HuH-7 (cell line): ENCODE data around the gene GLI3.
"Not testable (repeated sequence)": the region's sequence is repeated elsewhere in the genome, so short reads cannot be mapped to it uniquely, and the experiment has no call there.

ENCODE experiments used
- DNase-seq: peaks from one replicate; pipeline ENCODE4 v3.0.0; 2011; ENCODE audit warnings: low spot score

GLI3 gene

DNA sequence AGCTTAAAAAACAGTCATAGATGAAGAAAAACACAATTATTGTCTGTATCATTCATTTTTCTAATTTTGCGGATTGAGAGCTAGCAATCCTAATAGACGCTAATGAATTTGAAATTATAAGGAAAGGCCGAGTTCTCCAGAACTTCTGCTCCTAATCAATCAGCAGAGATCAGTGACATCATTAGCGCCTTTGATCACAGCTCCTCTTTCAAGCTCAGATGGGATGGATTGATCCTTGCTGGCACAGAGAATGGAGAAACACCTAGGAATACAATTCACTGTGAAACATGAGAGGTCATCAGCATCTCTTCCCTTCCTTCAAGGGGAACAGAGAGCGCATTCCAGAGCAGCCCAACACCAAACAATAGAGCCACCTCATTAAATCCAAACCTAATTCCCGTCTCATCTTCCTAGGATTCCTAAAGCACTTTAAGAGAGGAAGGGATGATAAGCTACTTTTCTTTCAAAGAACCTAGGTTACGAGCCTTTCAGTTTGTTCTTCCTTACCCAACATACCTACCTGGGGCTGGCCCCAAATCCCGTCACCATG lies 24.4 kb downstream of the GLI3 start:
- no peak for DNase-seq

DNA sequence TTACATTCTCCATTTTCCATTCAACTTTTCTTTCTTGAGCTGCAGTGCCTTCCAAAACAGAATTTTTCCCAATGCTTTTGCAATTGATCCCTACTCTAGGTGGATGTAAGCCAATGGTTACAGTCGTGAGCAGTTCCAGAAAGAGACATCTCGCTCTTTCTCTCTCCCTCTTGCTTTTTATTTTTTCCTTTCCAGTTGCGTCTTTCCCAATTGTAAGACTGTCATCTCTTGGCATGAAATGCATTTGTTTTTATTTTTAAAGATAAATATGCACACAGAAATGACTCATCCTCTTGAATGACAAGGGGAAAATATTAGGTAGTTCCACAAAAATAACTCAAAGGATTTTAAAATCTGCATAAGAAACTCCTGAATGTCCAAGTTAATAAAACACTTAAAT lies 25.1 kb downstream of the GLI3 start:
- DNase-seq, result no peak

DNA sequence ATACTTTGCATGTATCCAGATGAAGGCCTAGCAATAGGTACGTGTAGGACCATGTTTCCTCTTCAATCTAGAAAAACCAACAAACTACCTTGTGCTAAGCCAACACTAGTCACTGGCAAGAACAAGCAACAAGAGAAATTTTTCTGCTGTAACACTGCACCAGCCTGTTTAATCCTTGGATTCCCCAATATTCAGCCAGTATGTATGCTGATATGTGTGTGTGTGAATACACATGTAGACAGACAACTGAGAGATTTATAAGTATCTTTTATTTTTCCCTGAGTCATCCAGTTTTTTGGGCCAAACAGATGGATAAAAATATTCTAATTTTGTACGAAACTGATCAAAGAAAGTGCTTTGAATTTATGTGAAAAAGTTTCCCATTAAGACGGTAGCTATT lies 26.2 kb downstream of the GLI3 start:
- no peak for DNase-seq

DNA sequence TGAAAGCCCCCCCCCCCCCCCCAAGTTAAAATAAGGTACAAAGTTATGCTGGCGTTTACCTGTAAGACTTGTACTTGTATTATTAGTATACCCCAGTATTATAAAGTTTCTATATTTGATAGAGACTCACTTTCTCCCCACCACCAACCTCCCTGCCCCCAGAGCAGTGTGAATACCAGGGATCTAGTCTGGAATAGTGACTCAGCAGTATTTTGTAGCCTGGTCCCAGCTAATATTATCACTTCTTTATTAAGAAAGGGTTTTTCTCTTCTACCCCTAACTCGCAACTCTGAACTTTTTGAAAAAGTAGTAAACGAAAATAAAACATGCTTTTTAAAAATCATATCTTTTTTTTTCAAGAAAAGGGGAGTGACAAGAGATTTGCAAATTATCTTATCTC lies 26.7 kb downstream of the GLI3 start:
- DNase-seq, result no peak

DNA sequence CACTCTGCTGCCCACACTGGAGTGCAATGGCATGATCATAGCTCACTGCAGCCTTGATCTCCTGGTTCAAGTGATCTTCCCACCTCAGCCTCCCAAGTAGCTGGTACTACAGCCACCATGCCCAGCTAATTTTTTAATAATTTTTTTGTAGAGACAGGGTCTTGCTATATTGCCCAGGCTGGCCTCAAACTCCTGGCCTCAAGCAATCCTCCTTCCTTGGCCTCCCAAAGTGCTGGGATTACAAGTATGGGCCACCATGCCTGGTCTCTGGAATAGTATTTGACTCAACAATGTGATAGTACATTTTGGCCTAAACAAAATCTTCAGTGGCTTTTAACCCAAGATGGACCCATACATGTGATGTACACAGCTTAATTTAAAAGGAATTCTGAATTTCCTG lies 27.9 kb downstream of the GLI3 start:
- DNase-seq, result not testable (repeated sequence)

DNA sequence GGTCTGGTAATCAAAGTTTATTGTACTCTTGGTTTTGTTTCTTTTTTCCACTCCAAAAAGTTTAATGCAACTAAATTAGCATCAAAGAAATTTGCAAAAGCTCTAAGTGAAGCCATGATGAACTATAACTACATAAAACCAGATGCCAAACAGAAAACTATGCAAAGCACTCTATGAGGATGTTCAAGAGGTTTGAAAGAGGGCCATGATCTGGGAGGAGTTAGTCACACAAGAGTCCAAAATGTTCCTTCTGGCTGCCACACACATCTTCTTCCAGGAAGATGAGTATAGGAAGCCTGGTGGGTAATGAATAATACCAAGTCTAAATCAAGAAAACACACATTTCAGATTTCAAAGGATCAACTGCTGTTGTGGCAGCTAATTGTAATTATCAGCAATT lies 28.4 kb downstream of the GLI3 start:
- DNase-seq, result no peak

DNA sequence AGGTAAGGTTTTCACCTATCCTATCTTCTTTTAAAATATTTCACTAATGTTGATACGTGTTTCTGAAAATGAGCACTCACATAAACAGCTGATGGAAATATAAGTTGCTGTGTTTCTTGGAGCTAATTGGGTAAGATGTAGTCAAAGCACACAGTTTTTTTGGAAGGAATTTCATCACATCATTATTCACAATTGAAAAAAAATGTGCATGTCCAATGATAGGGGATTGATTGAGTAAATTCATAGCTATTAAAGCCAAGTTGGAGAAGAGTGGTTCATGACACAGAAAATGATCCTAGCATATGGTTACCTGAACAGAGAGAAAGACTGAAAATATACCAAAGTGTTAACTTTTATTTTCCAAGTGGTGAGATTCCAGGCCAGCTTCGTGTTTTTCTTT lies 29.6 kb downstream of the GLI3 start:
- no peak for DNase-seq

DNA sequence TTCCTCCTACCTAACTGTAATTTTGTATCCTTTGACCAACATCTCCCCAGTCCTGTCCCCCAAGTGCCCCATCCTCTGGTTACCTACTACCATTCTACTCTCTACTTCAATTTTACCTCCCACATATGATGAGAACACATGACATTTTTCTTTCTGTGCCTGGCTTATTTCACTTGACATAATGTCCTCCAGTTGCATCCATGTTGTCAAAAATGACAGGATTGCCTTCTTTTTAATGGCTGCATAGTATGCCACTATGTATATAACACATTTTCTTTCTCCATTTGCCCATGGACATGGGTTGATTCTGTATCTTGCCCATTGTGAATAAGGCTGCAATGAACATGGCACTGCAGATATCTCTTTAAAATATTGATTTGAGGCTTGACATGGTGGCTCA lies 33.7 kb downstream of the GLI3 start:
- DNase-seq, result no peak

DNA sequence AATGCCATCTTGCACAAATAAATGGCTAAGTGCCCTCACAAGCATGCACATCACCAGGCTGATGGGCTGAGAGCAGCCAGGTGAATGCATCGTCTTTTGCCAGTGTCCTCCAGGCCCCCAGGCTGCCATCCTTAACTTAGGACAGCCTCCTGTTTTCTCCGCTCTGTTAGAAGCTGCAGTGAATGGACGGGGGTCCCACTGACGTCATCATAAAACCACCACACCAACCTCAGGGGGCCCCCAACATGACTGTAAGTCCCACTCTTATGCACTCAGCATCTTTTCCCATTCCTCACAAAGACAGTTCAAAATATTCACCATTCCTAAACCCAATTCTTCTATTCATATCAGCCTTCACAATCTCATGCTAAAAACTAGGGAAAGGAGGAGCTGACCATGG lies 34.4 kb downstream of the GLI3 start:
- no peak for DNase-seq

DNA sequence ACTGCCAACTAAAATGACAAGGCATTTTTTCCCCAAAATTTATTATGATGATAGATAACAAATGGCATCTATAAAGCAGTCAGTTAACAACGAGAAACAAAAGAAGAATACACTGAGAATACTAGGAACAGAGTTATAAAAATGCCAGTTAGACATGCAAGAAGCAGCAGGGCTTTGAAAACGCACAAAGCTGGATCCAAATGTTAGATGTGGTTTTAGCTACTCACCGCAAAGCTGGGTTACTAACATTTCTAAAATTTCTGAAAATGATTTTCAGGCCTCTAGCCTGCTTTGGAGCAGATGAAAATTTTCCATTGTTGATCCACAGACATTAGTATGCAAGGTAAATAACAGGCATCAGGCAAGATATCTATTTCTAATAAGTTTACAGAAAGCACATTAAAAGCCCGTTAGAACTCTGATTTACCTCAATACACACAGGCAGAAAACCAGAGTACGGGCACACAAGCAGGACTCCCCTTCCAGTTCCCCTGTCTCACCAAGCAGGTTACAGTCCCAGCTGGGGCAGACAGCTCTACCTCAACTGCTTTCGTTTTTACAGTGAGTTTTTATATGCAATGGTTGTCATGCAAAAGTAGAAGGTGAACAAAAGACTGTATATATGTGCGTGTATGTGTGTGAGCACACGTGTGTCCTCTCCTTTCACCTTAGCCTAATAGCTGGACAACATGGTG lies 37.9 kb downstream of the GLI3 start:
- DNase-seq, result no peak

DNA sequence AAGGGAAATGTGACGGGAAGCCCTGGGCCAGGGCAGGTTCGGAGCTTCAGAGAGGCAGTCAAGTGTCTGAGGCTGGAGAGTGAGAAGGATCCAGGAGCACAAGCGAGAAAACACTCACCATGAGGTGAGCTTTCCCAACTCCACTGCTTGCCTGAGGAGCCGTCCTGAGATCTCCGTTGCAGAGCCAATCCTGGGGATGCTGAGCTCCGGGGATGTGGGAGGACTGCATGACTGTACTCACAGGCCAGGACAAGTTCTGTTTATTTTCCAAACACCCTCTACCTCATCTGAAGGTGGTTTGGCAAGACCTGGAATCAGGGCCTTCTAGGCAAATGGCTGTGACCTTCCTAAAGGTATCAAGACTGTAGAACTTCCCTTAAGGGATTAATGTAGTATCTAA lies 38.7 kb downstream of the GLI3 start:
- DNase-seq, result no peak

DNA sequence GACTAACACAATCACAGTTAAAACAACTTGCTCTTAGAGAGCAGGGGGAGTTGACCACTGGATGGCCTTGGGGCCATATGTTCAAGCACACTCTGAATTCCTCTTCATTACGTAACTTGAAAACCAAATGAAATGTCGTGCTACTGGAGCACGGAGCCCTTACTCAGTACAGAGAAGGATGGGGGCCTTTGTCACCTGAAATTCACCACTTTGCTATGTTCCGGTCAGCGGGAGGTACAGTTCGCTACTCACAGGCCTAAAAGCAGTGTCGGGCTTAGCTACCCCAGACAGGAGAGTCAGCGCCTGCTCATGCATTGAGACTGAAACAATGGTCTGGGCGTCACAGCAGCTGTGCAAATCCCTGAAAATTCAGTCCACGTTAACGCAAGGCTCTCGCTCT lies 39.6 kb downstream of the GLI3 start:
- DNase-seq, result no peak

DNA sequence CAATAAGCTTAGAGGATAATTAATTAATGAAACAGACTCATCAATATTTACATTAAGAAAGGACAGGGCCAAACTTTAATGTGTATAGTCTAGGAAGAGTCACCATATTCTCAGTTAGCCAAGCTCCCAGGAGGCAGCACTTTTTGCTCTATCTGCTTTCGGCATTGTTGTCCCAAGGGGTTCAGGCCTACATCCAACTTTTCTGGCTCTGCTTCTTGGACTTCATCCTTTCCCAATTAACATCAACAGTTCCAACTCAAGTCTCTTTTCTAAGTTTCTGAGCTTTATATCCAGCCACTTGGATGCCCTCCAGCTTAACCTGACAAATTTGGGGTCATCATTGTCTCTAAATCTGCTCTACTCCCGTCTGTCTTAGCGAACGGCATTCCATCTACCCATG lies 42.8 kb downstream of the GLI3 start:
- DNase-seq, result no peak

DNA sequence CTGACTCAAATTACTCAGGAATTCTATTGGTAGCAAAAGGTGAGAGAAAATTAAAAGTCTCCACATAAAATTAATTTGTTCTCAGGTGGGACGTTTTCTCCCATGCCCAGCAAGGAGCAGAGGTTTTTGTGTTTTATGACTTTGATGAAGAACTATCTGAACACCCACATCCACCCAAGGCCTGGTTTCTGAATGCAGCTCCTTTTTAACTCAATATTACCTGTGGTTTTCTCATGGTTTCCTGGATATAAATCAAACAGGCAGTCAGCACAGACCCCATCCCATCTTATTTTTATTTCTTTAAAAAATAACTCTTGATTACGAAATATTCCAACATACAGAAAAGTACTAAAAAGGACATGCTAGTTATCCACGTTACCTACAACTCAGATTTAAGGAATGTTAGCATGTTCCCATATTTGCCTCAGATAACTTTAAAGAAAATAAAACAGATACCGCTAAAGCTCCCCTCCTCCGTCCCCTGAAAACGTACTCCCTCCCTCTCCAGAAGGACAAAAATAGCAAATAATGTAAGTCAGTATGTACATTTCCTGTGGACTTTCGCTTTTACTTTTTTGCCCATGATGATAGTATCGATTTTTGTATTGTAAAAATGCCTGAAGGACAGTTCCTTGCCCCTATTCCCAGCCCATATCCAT lies 43.4 kb downstream of the GLI3 start:
- DNase-seq, result no peak

DNA sequence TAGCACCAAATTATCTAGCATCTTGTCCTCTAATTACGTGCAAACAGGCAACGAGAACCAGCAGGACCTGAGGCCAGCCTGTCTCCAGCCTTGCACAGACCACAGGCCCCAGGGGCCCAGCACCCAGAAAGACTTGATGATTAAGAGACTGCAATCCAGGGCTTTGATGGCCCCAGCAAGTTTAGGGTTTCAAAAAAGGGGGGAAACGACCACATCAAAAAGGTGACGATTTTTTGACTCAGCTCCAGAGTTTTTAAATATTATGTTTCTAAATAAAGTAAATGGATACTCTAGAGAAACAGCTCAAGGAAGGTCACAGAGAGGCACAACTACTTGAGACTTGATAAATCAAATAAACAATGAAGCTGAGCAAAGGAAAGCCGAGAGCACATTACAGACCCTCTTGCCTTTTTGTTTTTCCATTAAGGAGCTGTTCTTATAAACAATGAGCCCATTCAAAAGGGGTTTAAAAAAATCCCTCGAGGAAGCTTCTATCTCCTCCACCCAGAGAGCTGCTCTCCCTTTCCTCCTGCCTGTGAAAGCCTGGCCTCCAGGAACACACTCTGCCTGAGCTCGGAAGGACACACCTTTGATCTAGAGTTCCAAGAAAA lies 44.1 kb downstream of the GLI3 start:
- DNase-seq, result no peak

DNA sequence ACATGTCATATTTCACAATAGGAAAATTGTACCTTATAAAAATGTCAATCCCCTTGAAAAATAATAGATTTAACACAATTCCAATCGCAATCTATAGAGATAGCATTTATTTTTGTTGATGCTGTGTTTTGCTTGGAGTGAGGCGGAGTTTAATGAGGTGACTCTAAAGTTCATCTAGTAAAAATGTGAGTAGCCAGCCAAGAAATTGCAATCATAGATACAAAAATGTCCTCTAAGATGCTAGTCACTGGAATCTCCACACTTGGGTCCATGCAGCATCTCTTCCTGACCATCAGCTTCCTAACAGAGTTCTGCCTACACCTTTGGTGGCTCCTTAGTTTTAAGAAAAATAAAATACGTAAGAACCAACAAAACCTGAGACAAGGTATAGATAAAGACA lies 44.9 kb downstream of the GLI3 start:
- DNase-seq, result no peak

DNA sequence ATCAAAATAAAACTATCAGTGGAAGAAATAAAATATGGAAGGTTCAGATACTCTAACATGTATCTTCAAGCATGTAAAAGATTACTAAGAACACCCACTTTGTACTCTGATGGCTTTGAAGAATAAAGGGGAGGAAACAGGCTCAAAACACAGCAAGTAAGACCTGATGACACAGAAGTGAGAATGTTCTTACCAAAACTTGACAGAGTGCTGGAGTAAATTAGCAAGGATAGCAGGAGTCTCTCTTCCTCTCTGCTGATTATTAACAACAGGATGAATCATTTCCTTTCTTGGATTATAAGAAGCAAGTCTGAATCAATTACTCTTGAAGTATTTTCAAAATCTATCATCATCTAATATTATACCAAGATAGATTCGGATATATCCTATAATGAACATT lies 47.5 kb downstream of the GLI3 start:
- no peak for DNase-seq

DNA sequence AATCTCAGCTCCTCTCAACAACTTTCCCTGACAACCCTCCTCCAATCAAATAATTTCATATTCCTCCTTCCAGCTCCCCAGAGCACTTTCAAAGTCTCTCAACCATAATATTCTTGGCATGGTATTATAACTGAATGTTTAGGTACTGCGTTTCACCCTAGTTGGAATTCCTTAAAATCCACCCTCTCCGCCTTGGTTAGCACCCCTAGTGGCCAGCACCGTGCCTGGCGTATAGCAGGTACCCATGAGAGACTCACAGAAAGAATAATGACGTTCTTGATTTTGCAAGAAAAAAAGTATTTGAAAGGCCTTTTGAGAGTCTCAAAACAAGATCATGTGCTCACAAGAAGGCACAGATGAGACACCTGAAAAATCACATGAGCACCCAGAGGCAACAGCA lies 50.9 kb downstream of the GLI3 start:
- DNase-seq, result peak; percentile 24

DNA sequence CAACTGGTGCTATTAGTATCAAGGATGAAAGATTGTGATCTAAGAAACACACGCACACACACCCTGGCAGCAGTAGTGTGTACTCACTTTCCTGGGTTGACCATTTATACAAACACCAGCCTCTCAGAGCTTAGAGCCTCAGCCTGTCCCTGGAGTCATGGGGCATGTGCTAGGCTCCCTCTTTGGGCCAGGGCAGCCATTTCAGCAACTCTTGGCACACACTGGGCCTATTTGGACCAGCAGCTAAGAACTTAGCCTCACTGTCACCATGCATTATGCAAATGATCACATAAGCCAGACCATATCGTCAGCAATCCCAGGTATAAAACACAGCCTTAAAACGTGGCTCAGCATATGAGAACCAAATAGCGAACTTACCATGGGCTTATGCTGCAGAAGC lies 51.3 kb downstream of the GLI3 start:
- DNase-seq, result no peak

DNA sequence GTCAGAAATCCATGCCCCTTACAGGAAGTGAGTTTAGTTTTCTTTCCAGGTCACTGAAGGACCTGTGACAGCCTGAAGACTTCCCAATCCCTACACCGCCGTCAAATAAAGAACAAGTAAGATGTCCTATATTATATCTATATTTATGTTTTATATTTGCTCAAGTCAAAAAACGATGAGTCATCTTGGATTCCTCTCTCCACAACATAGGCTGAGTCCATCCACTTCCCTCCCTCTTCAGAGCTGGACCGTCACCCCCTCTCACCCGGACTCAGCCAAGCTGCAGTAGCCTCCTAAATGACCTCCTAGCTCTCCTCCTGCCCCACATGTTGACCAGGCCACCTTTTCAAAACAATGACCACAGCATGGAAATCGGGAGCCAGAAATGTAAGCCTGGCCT lies 53.5 kb downstream of the GLI3 start:
- DNase-seq, result no peak

DNA sequence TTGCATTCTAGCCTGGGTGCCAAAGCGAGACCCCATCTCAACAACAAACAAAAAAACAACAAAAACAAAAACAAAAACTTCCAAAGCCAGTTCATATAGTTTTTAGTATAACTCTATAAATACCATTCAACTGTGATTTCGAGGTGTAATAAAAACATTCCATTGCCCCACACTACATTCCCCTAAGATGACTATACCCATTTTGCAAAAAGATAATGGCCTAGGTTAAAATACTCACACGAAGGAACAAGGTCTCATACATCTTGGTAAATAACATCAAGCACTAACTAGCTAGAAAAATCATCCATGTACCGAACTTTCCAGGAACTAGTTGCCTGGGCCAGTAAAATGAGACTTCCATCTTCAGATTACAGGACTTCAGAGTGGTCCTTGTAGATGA lies 55.4 kb downstream of the GLI3 start:
- DNase-seq, result no peak

DNA sequence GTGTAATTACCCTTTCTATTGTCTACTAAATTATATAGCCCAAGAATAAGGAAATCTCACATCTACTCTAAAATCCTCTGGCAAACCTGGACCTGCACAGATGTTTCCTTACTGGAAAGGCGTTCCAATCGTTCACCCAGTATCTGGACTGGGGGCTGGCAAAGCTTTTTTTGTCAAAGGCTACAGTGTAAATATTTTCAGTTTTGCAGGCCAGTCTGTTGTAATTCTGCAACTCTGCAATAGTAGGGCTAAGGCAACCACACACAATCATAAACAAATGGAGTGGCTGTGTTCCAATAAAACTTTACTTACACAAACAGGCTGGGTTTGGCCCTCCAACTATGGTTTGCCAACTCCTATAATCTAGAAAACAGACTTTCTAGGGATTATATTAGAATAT lies 56.2 kb downstream of the GLI3 start:
- no peak for DNase-seq

DNA sequence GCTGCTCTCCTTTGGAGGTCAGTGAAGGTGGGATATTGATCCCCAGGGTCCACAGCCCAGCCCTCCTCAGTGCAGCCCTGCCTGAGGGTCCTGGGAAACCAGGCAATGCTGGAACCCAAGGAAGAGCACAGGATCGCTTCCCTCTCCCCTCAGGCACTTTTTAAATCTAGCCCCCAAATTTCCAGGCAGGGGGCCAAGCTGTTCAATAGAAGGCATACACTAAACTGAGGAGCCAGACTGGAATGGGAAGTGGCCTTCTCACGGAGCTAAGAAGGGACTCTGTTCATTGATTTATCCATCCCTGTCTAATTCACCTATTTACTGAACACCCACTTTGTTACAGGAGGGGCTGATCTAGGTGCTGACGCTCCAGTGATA lies 60.3 kb downstream of the GLI3 start:
- no peak for DNase-seq
